BLaER1 treated with 17β-estradiol and CSF1 and Interleukin-3, amounts not matched to agents 10 nM and 100 nM (cell line): ENCODE measurements around the gene TMEM214.
"Not testable (repeated sequence)": the region's sequence is repeated elsewhere in the genome, so short reads cannot be mapped to it uniquely, and the experiment has no call there.

Experiments
- H3K27ac ChIP-seq, 11 experiments: shearing (Covaris generic); formaldehyde crosslinking; 2 replicates each; pipeline ENCODE4 v1.8.1; 2022
- H3K27me3 ChIP-seq, 11 experiments: shearing (Covaris generic); formaldehyde crosslinking; 2 replicates each; pipeline ENCODE4 v1.8.1; 2022
- H3K36me3 ChIP-seq, 11 experiments: shearing (Covaris generic); formaldehyde crosslinking; 2 replicates each; pipeline ENCODE4 v1.8.1; 2022
- H3K4me1 ChIP-seq, 10 experiments: shearing (Covaris generic); formaldehyde crosslinking; 2 replicates each; pipeline ENCODE4 v1.8.1; 2022
- H3K4me2 ChIP-seq, 11 experiments: shearing (Covaris generic); formaldehyde crosslinking; 2 replicates each; pipeline ENCODE4 v1.8.1; 2022
- H3K4me3 ChIP-seq, 10 experiments: shearing (Covaris generic); formaldehyde crosslinking; 2 replicates each; pipeline ENCODE4 v1.8.1; 2022
- H3K9ac ChIP-seq, 11 experiments: shearing (Covaris generic); formaldehyde crosslinking; 2 replicates each; pipeline ENCODE4 v1.8.1; 2022
- H3K9me3 ChIP-seq, 11 experiments: shearing (Covaris generic); formaldehyde crosslinking; replicated peaks in 1 of 11; 2 replicates each; pipeline ENCODE4 v1.8.1; 2022
- H4K20me1 ChIP-seq, 11 experiments: shearing (Covaris generic); formaldehyde crosslinking; 2 replicates each; pipeline ENCODE4 v1.8.1; 2022
- Cebpa-rat ChIP-seq, 11 experiments: shearing (Covaris generic); IDR thresholded peaks; 2 replicates each; pipeline ENCODE4 v1.8.1; 2022

The TMEM214 gene

DNA sequence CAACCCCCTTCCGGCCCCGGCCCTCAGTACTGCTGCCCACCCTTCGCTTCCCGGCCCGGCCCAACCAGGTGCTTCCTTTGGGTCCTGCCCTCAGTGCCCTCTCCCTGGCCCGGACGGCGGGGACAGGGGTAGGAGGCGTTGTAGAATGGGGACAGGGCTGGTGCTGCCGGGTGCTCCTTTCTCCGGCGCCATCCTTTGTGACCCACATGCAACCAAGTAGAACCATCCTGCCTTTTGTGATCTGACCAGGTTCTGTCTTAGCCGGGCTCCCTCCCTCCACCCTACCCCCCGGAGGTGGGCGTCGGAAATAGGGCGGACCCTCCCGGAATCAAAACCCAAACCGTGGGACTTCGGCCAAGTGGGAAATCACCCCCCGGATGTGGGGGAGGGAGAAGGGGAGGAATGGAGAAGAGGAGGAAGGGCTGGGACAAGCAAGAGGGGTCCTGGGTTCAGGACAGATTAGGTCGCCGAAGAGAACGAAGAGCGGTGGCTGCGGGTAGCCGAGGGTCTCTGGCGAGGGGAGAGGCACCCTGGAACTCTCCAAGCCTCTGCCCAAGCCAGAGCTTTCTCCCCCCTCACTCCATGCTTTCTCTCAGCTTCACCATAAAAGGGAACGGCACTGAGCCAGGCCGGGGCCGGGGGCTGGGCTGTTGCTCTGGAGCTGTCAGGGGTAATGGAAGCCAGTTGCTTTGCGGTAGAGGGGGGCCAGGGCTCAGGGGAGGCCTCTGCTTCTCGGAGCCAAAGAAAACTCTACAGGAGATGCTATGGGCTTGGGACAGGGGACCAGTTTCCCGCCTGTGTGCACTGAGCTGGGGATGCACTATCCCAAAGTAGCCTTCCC is 39.4 kb downstream of the TMEM214 start:
- H3K27ac ChIP-seq = peak overlapping the region; percentile 51 to 93 (median 90); a peak in 21 of 22 replicates
- H3K4me3 ChIP-seq = peak overlapping the region; percentile 77 to 97 (median 85)
- H3K36me3 ChIP-seq = peaks cover 31 to 34% (median 32%) of the 10 kb centered on the region in 11 experiments
- H3K4me1 ChIP-seq = peaks cover 74 to 82% (median 80%) of the 10 kb centered on the region in 10 experiments
- H3K27me3 ChIP-seq = no peaks in the 10 kb centered on the region
- peak overlapping the region; percentile 93 to 100 (median 99) for H3K4me2 ChIP-seq
- peak overlapping the region; percentile 83 to 96 (median 89) for H3K9ac ChIP-seq
- TF ChIP-seq Cebpa-rat (IDR thresholded peaks at IDR 0.05) = no peak
- H3K9me3 ChIP-seq = no peaks in the 10 kb centered on the region
- H4K20me1 ChIP-seq = peaks cover 11 to 39% (median 30%) of the 10 kb centered on the region in 11 experiments; a peak in 19 of 22 replicates

DNA sequence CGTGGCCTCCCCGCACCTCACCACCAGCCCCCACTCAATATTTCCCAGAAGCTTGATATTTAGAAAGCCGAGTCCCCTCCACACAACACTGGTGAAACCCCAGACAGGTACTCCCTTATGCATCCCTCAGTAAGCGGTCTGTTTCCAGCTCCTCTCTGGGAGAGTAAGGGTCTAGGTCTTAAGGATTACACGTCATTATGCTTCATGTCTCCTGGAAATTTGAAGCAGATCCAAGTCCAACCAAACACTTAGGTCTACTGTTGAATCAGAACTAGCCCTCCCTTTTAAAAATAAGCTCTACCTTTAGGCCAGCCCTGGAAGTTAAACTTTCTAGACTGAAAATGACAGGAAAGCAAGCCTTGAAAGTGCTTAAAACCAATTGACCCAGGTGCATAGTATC is 40.2 kb downstream of the TMEM214 start:
- H3K9me3 ChIP-seq = no peaks in the 10 kb centered on the region

DNA sequence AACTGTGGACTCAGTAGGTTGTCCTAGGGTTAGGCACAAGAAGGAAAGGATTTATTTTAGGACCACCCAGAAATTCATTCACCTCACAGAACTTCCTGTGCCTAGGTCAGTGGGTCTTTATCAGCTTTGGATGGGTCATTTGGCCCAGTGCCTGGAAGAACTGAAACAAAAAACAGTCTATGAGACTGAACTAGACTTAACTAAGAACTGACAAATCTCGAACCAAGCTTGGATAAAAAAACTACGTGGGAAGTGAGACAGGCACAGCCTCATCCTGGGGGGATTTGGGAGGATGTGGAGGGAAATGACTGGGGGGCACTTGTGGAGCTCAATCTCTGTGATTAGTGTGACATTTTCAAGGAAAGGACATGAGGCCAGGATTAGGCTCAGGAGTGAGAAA is 41.0 kb downstream of the TMEM214 start:
- Histone ChIP-seq H4K20me1 (peaks cover 0 to 24% (median 15%) of the 10 kb centered on the region in 11 experiments; a peak in 16 of 22 replicates), H3K4me3 (peak overlapping the region in 1 of 10 experiments; percentile 33; a peak in 1 of 20 replicates), H3K4me1 (peaks cover 78 to 91% (median 86%) of the 10 kb centered on the region in 10 experiments), H3K9me3 (no peaks in the 10 kb centered on the region), H3K9ac (peak overlapping the region in 10 of 11 experiments; percentile 40 to 72 (median 65); a peak in 18 of 22 replicates), H3K27me3 (no peaks in the 10 kb centered on the region), H3K27ac (peak overlapping the region; percentile 23 to 93 (median 90); a peak in 19 of 22 replicates), H3K4me2 (peak overlapping the region; percentile 93 to 100 (median 99)), H3K36me3 (peaks cover 15 to 18% (median 17%) of the 10 kb centered on the region in 11 experiments)
- TF ChIP-seq Cebpa-rat (IDR thresholded peaks at IDR 0.05) = no peak

More for the DNA sequence above, 40.2 kb downstream of the TMEM214 start:
- H3K27ac ChIP-seq = peak overlapping the region in 10 of 11 experiments; percentile 77 to 93 (median 90); a peak in 20 of 22 replicates
- H3K9ac ChIP-seq = peak overlapping the region; percentile 83 to 96 (median 89); a peak in 21 of 22 replicates
- no peak for TF ChIP-seq Cebpa-rat (IDR thresholded peaks at IDR 0.05)
- H3K4me3 ChIP-seq = peak overlapping the region in 9 of 10 experiments; percentile 77 to 97 (median 86); a peak in 13 of 20 replicates
- no peaks in the 10 kb centered on the region for H3K27me3 ChIP-seq
- H3K4me1 ChIP-seq = peaks cover 81 to 89% (median 87%) of the 10 kb centered on the region in 10 experiments
- H3K36me3 ChIP-seq = peaks cover 24 to 27% (median 25%) of the 10 kb centered on the region in 11 experiments
- peak overlapping the region; percentile 93 to 100 (median 99) for H3K4me2 ChIP-seq
- peaks cover 4 to 32% (median 23%) of the 10 kb centered on the region in 11 experiments; a peak in 19 of 22 replicates for H4K20me1 ChIP-seq

DNA sequence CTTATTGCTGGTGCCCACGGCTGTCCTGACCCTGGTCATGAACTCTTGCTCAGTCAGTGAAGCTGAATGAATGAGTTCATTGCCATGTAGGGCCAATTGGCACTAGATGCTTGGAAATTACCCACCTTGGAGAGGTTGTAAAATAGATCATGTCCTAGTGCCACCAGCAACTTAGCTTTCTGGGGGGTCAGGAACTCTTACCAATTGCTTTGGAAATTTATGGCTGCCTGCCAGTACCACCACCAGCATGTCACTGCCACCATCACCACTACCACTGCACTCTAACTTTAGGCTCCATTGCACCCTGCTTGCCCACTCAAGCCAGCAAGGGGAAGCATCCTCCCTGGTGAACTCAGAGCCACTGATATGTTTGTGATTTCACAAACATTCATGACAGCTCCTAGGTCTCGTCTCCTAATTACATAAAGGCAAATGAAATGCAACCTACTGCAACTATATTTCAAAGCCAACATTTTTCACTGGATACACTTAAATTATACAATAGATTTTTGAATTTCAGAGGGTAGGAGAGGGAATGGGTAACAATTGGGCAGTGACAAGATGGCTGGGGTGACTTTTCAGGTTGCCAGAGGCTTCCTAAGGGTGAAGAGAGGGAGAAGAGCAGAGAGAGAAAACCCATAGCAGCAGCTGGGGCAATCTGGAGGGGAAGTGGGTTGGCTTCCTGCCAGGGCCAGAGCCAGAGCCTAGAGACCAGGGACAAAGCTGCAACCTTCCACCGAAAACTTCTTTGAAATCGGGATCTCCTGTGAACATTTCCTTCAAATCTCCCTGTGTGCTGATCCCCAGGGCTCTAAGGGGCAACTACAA is 42.2 kb downstream of the TMEM214 start:
- peak overlapping the region; percentile 93 to 100 (median 99) for H3K4me2 ChIP-seq
- peak overlapping the region; percentile 15 to 72 (median 64); a peak in 20 of 22 replicates for H3K9ac ChIP-seq
- H3K4me3 ChIP-seq = peak overlapping the region in 6 of 10 experiments; percentile 9 to 37 (median 26); a peak in 7 of 20 replicates
- H3K4me1 ChIP-seq = peaks cover 68 to 91% (median 77%) of the 10 kb centered on the region in 10 experiments
- peaks cover 0 to 12% (median 5%) of the 10 kb centered on the region in 11 experiments; a peak in 9 of 22 replicates for H4K20me1 ChIP-seq
- peak in 2 of 11 experiments; percentile 51 to 66; a peak in 3 of 22 replicates for TF ChIP-seq Cebpa-rat (IDR thresholded peaks at IDR 0.05)
- H3K9me3 ChIP-seq = no peaks in the 10 kb centered on the region
- H3K27me3 ChIP-seq = no peaks in the 10 kb centered on the region
- H3K36me3 ChIP-seq = peaks cover 3 to 6% (median 5%) of the 10 kb centered on the region in 11 experiments; a peak in 17 of 22 replicates
- H3K27ac ChIP-seq = peak overlapping the region; percentile 45 to 93 (median 90); a peak in 21 of 22 replicates

DNA sequence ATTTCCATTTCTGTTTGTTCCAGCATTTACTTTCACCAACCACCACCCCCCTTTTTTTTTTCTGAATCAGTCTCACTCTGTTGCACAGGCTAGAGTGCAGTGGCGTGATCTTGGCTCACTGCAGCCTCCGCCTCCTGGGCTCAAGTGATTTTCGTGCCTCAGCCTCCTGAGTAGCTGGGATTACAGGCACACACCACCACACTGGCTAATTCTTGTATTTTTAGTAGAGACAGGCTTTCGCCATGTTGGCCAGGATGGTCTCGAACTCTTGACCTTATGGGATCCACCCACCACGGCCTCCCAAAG is 42.8 kb downstream of the TMEM214 start:
- H4K20me1 ChIP-seq, H3K27me3 ChIP-seq, H3K9me3 ChIP-seq, H3K36me3 ChIP-seq: not testable (repeated sequence)
- Histone ChIP-seq H3K9ac (peak overlapping the region; percentile 15 to 72 (median 64); a peak in 20 of 22 replicates), H3K4me1 (peaks cover 68 to 91% (median 77%) of the 10 kb centered on the region in 10 experiments), H3K4me2 (peak overlapping the region; percentile 93 to 100 (median 99)), H3K4me3 (peak overlapping the region in 5 of 10 experiments; percentile 2 to 35 (median 22); a peak in 7 of 20 replicates), H3K27ac (peak overlapping the region; percentile 45 to 93 (median 90); a peak in 21 of 22 replicates)

DNA sequence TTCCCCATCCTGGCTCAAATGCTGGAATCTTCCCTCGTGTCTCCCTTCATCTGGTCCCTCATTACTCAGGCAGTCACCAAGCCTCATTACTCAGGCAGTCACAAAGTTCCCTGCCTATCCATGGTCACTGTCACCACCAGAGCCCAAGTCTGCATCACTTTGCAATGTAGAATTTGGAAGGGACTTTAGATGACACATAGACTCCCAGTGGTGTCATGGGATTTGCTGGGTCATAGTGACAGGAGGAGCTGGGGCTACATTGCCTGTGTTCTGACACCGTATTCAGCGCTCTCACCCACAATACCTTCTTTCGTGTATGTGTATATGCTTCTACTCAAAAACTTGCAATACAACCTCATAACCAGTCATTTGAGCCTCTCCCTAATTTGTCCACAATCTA is 43.6 kb downstream of the TMEM214 start:
- H3K27me3 ChIP-seq = no peaks in the 10 kb centered on the region
- H3K36me3 ChIP-seq = peaks cover 0 to 7% (median 0%) of the 10 kb centered on the region in 11 experiments; a peak in 5 of 22 replicates
- peaks cover 70 to 94% (median 78%) of the 10 kb centered on the region in 10 experiments for H3K4me1 ChIP-seq
- no peak overlapping the region for H3K4me3 ChIP-seq
- no peaks in the 10 kb centered on the region for H3K9me3 ChIP-seq
- H3K4me2 ChIP-seq = peak overlapping the region; percentile 93 to 100 (median 99)
- TF ChIP-seq Cebpa-rat (IDR thresholded peaks at IDR 0.05) = no peak
- no peaks in the 10 kb centered on the region for H4K20me1 ChIP-seq
- peak overlapping the region in 9 of 11 experiments; percentile 81 to 93 (median 91); a peak in 18 of 22 replicates for H3K27ac ChIP-seq
- peak overlapping the region in 6 of 11 experiments; percentile 55 to 72 (median 68); a peak in 10 of 22 replicates for H3K9ac ChIP-seq

DNA sequence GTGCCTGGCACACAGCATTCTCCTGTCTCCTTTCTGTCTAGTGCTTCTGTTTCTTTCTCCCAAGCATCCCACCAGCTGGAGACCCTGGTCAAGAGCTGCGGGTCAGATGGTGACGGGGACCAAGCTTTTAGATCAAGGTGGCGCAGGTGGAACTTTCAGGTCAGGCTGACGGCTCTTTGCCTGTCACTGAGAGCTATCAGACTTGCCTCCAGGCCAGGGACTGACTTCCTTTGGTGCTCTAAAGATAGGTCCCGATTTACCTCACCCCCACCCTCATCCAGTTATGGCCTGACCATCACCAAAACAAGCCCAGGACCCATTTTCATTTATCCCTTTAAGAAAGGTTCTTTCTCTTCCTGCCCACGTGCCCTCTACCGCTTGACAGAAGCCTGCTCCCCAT is 44.5 kb downstream of the TMEM214 start:
- H3K9ac ChIP-seq = peak overlapping the region in 7 of 11 experiments; percentile 24 to 91 (median 89); a peak in 9 of 22 replicates
- H3K9me3 ChIP-seq = no peaks in the 10 kb centered on the region
- H3K4me3 ChIP-seq = no peak overlapping the region
- no peak for TF ChIP-seq Cebpa-rat (IDR thresholded peaks at IDR 0.05)
- H3K36me3 ChIP-seq = peaks cover under 1 to 14% (median 6%) of the 10 kb centered on the region in 11 experiments; a peak in 20 of 22 replicates
- peaks cover 0 to 9% (median 0%) of the 10 kb centered on the region in 11 experiments; a peak in 9 of 22 replicates for H4K20me1 ChIP-seq
- peaks cover 75 to 97% (median 83%) of the 10 kb centered on the region in 10 experiments for H3K4me1 ChIP-seq
- H3K4me2 ChIP-seq = peak overlapping the region; percentile 98 to 100 (median 99)
- H3K27me3 ChIP-seq = no peaks in the 10 kb centered on the region
- H3K27ac ChIP-seq = peak overlapping the region; percentile 80 to 94 (median 88); a peak in 18 of 22 replicates
